Occipital lobe (tissue), 2 donors: ENCODE data around the gene ZCCHC14. TPM values are rescaled to one million over a fixed set of nuclear protein-coding genes. Genes with fewer than 3 reads are reported as not detected.
"Not testable (repeated sequence)": the region's sequence is repeated elsewhere in the genome, so short reads cannot be mapped to it uniquely, and the experiment has no call there.

Experiments used
- DNase-seq: peaks from one replicate; lab custom pipeline; 2025; lab: John Stamatoyannopoulos, UW
- total RNA-seq: library from RNA; depleted of rRNA; stranded (reverse); fragments of >200 nt; gene quantifications from one replicate; pipeline ENCODE4 v1.2.3, GENCODE V29; 2014

The ZCCHC14 gene
- total RNA-seq, 1 donor from 2014 or later, result 33.2 TPM

DNA sequence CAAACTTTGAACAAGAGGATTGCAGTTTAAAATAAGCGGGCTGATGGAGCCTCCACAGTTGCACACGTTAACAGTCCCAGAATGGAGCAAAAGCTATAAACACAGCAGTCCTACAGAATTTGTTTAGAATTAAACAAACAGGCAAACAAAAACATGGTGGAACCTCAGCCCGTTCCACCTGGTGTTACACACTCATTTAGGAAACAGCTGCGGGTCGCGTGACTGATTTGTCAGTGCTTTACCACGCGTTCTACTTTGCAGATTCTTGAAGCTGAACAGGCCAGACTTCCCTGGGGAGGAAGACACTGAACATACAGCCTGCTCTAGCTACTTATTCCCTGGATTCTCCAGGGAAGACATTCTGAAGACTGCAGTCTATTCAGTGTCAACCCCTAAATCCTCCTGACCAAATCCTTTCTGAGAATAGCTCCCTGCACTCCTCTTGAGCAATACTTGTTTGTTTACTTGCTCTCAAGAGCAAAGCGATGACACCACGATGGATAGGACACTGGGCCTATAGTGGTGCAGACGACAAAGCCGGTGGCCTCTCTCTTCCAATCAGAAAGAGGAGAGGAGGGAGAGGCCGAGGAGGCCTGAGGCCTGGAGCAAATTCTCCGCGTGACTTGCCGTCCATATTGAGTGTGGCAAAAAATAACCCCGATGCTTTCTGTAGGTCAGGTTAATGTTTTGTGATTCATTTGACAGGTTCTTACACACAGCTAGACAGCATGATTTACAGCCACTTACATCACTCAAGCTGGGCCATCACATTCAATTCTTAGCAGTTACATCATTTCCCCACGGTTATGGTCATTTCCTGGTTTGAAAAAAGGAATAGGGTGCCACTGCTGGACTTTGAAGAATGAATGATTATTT lies 104.6 kb downstream of the ZCCHC14 start:
- peak; percentile 95 for DNase-seq

DNA sequence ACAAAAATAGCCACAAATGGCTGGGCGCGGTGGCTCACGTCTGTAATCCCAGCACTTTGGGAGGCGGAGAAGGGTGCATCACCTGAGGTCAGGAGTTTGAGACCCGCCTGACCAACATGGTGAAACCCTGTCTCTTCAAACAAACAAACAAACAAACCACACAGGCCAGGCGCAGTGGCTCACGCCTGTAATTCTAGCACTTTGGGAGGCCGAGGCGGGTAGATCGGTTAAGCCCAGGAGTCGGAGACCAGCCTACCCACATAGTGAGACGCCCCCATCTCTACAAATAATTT lies 108.0 kb downstream of the ZCCHC14 start:
- DNase-seq, result not testable (repeated sequence)

DNA sequence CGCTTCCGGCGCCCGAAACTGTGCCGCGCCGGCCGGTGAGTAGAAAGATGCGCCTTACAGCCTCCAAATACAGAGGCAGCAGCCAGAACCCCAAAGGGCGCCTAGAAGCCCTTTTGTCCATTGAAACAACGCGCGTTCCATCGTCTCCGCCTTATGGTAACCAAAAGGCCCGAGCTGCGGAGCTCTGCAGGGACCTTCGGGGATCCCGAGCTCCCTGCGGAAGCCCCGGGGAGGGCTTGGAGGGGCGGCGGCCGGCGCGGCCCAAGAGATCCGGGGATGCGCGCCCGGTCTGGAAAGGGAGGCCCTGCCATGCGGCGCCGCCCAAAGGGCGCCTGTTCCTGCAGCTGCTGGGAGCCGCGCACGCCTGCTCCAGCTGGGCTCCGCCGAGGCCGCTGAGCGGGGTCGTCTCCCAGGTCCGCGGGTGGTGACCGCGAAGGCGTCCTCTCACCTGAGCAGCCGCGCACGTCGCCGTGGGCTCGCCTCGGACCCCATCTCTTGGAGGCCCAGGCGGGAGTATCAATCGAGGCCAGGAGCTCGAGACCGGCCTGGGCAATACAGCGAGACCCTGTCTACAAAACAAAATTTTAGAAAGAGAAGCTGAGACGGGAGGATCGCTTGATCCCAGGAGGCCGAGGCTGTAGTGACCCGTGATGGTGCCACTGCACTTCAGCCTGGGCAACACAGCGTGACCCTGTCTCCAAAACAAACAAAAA lies 108.5 kb downstream of the ZCCHC14 start:
- no peak for DNase-seq

DNA sequence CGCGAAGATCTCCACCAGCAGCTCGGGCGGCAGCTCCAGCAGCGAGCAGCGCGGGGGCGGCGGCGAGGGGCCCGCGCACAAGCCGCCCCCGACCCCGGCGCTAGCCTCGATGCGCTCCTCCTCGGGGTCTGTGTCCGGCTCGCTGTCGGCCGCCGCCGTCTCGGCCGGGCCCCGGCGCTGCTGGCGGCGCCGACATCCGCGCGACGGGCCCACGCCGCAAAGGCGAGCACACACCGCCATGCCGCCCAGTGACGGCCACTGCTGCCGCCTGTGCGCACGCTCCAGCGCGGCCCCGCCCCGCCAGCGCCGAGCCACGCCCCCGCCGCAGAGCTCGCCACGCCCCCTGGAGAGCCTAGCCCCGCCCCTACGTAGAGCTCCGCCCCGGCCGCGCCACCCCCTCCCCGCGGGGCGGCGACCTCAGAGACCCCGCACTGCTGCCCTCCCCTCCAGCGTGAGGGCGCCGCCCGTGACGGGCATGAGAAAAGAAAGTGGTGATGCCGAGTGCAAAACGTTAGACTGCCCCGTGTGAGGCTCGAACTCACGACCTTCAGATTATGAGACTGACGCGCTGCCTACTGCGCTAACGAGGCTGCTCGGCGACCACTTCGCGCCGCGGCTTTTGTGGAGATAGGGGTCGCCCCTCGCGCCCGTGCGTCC lies 109.2 kb downstream of the ZCCHC14 start, which contains the start of gene FBXO31:
Gene FBXO31, minus strand, starts transcription at position 272 of the 657 bp plus-strand sequence. Its CDS starts 32 bp downstream, at position 240.
- peak; percentile 87 for DNase-seq

DNA sequence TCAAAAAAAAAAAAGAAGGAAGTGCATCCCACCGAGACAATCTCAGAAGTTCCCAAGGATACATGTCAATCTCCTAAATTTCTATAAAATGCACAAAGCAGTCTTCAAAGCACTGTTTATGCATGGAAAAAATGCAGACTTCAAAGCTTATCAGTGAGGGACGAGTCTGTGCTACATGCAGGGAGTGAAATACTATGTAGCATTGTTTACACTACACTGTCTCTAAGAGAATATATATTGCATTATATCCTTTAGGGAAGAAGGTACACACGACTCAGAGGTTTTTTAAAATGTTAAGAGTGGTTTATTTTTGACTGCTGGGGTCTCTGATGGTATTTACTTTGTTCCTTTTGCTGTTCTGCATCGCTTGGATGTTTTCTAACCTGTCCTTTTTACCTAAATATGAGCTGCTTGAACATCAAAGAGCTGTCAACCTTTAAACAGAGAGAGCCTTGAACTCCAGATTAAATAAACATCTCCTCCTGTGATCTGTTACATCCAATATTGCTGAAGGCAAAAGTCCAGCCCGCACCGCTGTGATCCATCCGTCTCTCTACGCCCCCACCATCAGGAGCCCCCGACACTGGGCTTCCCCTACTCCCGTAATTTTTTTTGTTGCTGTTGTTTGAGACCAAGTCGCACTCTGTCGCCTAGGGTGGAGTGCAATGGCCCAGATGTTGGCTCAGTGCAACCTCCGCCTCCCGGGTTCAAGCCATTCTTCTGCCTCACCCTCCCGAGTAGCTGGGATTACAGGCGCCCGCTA lies 110.6 kb downstream of the ZCCHC14 start:
- no peak for DNase-seq

DNA sequence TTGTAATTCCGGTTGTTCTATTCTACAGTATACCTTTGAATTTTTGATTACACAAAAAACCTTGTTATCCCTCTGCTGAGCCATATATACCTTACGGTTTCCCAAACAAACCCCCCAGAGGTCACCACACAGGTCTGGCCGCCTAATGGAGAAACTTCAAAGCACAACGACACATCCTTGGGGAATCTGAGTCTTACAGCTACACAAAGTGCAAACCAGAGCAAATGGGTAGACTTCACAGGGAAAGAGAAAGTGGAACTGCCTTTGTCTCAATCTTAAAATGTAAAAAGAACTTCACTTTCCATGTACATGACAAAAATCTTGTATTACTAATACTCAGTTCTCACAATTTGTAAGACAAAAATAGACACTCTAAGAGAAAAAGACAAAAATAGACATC lies 111.9 kb downstream of the ZCCHC14 start:
- no peak for DNase-seq

DNA sequence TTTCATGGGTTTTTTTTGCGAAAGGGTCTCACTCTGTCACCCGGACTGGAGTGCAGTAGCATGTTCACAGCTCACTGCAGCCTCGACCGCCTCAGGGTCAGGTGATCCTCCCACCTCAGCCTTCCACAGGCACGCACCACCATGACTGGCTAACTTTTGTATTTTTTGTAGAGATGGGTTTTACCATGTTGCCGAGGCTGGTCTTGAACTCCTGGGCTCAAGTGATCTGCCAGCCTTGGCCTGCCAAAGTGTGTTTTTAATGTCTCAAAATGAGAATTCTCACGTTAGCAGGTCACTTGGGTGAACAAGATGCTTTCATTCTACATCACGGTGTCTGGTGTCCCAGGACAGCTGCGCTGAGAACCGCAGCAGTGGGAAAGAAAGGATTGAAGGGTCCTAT lies 112.4 kb downstream of the ZCCHC14 start:
- DNase-seq, result no peak

DNA sequence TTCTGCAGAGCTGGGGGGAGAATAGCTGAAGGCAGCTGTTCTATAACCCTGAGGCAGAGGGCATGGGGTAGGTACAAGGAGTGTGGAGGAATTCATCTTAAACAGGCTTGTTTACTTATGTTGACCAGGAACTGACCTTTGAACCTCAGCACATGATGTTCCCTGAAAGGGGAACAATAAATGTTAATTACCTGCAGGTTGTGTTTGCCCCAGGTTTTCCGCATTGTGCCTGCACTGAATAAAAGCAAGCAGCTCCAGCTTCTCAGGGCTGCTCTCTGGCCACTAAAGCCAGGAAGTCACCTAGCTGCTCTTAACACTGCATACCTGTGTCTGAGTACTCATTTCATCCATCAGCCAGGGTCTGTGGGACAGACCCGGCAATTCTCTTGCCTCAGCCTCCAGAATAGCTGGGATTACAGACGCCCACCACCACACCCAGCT lies 113.5 kb downstream of the ZCCHC14 start:
- DNase-seq, result not testable (repeated sequence)

DNA sequence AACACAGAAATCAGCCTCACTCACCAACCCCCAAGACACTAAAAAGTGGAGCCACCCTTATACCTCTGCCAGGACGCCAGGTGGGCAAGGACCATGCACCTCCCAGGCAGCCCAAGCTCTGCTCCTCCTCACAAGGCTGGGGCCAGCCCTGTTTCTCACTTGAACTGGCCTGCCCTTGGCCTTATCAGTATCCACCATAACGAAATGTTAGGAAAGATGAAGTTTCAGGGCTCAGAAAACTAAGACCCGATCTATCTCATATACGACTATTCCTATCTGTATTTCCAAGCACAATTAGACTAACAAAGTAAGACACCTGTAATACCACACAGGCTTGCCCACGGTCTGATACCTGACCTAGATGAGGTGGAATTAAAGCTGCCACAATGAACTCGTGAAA lies 116.2 kb downstream of the ZCCHC14 start:
- DNase-seq, result no peak

DNA sequence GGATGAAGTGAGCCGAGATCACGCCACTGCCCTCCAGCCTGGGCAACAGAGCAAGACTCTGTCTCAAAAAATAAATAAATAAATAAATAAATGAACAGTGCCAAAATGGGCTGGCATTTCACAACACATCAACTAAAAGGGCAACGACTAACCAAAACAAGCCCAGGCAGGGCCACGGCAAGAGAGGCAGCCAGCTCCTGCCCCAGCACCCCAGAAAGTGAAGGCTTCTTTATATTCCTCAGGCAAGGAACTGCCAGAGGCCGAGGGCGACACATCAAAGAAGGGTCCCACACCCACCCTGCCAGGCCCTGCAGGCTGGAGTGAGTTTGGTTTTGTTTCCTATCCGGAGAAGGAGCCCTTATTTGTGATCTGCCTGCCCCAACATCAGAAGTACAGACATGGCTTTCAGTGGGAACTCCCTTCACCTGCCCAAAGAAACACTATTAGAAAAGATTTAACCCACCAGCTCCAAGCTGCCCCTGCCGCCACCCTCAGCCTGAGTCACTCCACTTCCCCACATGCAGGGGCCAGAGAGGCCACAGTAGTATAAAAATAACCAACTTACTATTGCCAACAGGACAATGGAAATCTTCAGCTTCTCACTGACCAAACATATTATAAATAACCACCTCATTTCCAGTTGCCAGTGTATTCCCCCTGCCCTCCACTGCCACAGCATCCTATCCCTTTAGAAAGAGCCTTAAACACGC lies 117.2 kb downstream of the ZCCHC14 start:
- no peak for DNase-seq

DNA sequence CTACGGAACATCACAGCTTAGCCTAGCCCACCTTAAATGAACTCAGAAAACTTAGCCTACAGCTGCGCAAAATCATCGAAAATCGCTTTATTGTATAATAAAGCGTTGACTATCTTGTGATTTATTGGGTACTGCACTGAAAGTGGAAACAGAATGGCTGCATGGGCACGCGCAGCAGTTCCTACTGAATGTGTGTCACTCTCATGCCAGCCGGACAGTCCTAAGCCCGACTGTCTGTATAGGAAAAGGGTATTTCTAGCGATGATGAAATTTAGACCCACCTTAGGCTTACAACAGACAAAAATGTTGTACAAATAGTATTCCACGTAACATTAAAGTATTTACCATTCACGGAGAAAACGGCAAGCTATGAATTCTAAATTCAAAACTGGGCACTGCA lies 118.5 kb downstream of the ZCCHC14 start:
- DNase-seq, result no peak

DNA sequence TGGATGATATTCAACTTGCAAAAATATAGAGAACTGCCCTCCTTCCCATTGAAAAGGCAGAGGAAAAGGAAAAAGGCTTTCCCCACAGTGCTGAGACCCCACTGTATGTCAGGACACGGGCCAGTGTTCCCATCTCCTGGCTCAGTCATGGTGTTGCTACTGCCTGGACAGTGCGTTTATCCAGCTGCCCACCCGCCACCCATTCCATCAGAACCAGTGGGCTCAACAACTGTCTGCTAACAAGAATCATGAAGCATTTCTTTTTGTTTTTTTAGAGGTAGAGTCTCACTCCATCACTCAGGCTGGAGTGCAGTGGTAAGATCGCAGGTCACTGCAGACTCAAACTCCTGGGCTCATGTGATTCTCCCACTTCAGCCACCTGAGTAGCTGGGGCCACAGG lies 120.5 kb downstream of the ZCCHC14 start:
- no peak for DNase-seq

DNA sequence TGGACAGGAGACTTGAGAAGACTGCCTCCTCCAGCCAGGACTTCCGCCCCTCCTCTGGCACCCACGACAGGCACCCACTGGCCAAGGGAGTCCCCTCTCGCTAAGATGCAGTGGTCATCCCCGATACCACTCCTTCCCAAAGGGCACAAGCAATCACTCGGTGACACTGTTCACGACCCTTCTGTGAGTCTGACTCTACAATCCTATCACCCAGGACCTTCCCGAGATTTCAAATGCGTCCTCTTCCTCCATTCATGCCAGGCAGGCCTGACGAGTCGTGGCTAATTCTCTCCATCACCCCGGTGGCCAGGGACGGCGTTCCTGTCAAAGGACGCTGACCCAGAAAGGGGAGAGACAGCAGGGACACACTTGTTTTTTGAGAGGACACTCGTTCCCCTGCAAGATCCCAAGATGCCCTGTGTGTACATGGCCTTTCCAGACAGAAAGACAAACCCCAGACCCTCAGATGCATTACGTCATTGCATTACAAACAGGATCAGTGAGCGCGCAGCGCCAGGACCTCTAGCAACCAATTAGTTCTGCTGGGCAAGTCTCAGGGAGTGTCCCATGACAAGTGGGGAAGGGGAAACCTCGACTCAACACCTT lies 121.5 kb downstream of the ZCCHC14 start:
- DNase-seq, result no peak

DNA sequence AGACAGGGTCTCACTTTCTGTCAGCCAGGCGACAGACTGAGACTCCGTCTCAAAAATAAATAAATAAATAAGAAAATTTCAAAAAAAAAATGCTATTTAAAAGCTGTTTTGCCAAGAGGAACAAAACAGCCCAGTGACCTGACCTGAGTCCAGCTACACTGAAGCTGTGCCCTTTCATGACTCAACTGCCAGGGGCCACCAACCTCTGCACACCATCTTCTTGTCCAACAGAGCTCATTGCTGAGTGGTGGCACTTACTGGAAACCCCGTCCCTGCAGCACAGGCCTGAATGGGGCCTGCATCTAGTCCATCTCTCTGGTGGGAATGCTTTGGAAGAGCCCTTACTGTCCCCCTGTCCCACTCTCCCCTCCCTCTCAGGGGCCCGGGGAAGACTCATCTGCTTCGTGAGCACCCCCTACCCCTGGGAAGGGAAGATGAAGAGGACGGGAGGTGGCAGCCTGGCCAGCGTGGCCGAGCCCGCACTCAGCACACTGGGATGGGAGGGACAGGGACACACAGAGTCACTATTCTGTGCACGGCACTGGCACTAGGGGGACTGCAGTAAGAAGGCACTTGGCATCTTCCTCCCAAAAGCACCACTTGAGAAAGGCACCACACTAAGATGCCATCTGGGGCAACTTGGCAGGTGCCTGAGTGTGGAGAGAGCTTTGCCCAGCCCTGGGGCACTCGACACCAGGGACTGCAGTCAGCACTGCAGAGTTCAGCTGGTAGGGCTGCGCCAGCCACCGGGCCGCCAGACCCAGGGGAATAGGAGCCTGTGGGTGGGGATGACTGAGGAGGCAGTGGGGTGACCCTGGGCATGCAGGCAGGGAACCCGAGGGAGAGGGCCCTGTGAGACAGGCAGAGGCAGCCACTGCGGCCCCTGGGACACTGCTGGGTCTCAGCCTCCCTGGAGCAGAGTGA lies 122.8 kb downstream of the ZCCHC14 start:
- no peak for DNase-seq

DNA sequence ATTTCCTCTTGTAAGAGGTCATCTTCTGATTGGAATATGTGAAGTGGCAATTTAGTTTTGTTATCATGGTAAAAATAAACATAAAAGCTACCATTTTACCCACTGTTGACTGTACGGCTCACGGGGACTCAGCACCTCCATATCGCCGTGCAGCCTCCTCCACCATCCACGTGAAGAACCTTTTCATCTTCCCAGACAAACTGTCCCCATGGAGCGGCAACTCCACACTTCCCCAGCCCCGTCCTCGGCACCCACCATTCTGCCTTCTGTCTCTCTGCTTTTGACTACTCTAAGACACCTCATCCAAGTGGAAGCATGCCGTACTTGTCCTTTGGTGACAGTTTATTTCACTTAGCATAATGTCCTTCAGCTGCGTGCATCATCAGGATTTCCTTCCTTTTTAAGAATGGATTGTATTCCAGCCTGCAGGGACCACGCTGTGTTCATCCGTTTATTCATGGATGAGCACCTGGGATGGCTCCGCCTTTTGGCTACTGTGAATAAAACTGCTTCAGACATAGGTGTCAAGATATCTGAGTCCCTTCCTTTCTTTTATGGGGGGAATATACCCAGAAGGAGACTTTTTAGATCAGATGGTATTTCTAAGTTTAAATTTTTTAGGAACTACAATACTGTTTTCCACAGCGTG lies 123.6 kb downstream of the ZCCHC14 start:
- DNase-seq, result no peak

DNA sequence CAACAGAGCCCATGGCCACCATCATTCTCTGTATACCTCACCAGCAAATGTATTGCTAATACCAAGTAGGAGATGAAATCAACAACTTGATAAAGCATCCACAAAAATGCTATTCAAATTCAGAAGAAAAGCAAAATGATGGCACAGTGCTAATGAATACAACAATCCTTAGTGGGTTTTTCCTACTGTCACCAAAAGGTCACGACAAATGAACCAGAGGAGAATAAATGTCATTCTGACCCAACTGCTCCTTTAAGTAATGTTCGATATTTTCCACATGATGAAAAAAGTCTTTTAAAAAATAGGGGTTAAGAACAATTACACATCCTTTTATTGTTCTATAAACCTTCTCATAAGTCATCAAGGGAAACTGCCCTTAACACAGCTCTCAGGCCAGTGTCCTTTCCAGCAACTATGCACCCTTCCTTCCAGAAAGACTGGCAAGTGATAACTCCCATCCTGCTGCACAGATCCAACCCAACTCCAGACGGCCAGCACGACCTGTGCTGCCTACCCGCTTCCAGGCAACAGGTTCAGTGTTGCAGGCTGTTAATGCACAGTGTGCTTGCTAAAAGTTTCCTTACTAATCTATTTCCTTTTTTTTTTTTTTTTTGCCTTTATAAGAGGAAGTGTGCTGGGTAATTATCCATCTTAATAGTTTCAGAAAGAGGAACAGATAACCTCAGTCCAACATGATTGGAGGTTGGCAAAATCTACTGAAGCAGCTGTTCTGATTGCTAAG lies 124.6 kb downstream of the ZCCHC14 start:
- no peak for DNase-seq

DNA sequence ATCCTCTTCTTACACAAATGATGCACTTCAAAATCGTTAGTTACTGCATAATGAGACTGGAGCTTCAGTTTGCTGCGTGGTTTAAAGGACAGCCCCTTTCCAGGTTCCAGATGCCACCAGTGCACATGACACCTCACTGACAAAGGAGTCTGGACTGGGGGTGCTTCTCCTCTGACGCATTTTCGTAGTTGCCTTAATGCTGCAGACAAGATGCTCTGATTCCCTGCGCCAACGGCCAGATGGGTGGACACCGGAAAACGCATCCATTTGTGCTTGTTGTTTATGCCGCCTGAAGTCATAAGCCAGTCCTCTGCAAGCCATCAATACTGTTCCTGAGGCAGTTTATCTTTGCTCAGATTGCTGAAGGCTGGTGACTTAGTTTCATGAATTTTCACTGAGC lies 125.3 kb downstream of the ZCCHC14 start:
- no peak for DNase-seq

DNA sequence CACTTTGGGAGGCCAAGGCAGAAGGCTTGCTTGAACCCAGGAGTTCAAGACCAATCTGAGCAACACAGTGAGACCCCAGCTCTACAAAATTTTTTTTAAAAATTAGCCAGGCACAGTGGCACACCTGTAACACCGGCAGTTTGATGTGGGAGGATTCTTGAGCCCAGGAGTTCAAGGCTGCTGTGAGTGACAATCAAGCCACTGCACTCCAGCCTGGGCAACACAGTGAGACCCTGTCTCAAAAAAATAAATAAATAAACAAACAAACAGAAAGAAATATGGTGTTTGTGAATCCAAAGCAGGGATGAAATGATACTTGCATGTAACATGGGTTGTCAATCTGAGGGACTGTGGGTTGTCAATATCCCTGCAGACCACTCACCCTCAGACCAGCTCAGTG lies 125.9 kb downstream of the ZCCHC14 start:
- DNase-seq, result no peak
